AG08396 (cell line): ENCODE measurements around the gene MNAT1.
"Not testable (repeated sequence)": the region's sequence is repeated elsewhere in the genome, so short reads cannot be mapped to it uniquely, and the experiment has no call there.

Experiments
- DNase-seq: peaks from one replicate; pipeline ENCODE4 v3.0.0; 2012; ENCODE audit warnings: low spot score, mixed read lengths

Gene MNAT1

DNA sequence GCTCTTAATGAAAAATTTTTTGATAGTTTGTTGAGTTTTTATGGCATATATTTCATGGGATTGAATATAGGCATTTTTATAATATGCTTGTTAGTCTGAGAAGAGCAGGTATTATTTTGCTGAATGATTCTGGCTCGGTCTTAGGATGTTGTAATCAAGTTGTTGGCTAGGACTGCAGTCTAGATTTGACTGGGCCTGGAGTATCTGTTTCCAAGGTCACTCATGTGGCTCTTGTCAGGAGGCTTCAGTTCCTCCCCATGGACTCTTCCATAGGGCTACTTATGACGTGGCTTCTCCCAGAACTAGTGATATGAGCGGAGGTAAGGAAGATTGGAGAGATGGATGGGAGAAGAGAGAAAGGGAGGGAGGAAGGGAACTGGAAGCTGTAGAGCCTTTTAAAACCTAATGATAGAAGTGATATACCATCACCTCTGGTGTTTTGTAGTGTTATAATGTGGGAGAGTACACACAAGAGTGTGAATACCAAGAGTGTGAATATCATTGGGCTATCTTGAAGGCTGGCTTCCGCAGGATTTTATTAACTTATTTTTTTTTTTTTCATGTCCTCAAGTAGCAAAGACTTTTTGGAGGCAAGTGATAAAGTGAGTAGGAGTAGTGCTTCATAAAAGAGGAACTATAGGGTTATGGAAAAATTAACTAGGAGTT lies 4.4 kb downstream of the MNAT1 start:
- no peak for DNase-seq

- no peak for DNase-seq
Observed at GRCh38 chr14:60744566-60744965, 10.0 kb downstream of the MNAT1 start.

DNA sequence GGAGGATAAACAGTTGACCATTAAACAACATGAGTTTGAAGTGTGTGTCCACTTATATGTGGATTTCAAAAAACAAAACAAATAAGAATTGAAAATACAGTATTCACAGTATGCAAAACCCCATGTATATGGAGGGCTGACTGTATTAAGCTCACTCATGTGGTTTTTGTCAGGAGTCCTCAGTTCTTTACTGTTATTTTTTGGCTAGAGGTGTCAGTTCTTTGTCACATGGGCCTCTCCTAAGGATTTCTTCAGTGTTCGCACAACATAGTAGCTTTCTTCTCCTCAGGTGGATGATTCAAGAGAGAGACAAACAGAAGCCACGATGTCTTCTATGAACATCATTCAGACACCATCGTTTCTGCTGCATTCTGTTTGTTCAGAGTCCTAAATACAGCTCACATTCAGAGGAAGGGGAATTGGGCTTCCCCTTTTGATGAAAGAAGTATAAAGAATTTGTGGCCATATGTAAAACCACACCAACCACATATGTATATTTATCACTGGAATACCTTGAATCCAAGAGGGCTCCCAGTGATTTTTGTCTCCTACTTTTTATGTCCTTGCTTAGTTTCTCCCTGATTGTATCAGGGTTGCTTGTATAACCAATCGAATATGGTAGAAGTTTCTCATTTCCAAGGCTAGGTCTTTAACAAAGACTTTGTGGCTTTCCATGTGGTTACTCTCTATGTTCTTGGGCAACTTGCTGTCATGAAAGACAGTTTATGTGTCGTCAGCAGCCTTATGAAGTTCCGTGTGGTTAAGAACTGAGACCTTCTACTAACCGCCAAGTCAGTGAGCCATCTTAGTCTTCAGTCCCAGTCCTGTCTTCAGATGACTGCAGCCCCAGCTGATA lies 18.9 kb downstream of the MNAT1 start:
- no peak for DNase-seq

DNA sequence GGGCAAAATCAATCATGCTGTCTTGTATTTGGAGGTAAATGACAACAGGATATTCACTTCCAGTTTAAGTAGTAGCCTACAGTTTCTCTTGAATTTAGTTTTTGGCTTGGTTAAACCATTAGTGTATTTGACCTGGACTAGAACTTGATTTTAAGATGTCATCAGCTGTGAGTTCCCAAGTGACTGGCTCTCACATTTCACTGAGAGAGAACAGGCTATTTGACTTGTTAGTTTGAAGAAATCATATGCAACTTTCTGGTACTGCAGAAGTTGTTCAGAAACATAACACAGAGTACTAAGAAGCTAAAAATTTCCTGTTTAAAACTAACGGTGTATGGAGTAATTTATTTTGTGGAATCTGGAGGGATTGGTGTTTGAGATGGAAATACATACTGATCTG lies 22.3 kb downstream of the MNAT1 start:
- DNase-seq = no peak

GRCh38 chr14:60757567-60758002 lies 23.0 kb downstream of the MNAT1 start:
- no peak for DNase-seq

DNA sequence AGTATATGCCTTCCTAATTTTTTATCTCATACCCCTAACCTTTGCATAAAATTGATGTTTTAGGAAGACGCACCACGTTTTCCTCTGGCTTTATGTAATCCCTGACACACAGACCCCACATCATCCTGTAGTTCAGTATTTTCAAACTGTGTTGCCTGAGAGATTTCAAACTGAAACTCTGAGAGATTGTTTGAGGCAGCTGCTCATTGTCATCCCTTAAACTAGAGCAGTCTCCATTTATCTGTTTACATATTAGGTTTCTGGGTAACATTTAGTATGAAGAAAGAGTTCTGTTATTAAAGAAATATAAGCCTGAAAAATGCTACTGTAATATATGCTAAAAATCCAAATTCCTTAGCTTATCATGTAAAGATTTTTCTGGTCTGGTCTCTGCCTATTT lies 24.3 kb downstream of the MNAT1 start:
- no peak for DNase-seq

DNA sequence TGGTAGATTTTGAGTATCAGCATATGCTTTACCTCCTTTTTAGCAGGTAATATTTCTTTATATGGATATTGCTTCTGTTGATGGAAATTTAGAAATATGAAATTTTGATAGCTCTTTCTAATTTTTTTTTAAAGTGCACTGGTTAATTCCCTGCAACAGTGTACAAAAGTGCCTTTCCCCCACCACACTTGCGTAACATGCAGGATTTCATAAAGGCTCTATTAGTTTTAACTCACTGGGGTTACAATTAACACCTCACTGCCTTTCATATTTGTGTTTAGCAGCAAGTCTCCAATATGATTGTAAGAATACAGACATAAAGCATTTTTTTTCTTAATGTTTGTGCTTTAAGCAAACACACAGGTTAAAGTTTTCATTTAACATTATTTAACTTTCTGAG lies 25.6 kb downstream of the MNAT1 start:
- no peak for DNase-seq

- no peak for DNase-seq
Observed at GRCh38 chr14:60760644-60761364, 26.2 kb downstream of the MNAT1 start.

GRCh38 chr14:60768602-60769001 lies 34.0 kb downstream of the MNAT1 start:
- no peak for DNase-seq

DNA sequence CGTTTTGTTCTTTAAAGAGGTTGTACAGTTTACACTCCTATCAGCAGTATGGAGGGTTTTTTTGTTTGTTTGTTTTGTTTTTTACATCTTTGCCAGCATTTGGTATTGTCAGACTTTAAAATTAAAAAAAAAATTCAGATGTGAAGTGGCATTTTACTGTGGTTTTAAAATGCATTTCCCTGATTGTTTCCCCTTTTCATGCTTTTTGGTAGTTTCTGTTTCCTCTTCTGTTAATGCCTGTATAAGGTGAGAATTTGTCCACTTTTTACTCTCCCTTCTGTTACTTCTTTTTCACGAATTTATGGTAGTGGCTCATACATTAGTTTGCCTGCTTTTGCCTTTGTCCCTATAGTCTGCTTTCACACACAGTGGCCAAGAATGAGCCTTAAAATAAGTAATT lies 36.6 kb downstream of the MNAT1 start:
- no peak for DNase-seq

GRCh38 chr14:60773558-60773957 lies 39.0 kb downstream of the MNAT1 start:
- DNase-seq = no peak

DNA sequence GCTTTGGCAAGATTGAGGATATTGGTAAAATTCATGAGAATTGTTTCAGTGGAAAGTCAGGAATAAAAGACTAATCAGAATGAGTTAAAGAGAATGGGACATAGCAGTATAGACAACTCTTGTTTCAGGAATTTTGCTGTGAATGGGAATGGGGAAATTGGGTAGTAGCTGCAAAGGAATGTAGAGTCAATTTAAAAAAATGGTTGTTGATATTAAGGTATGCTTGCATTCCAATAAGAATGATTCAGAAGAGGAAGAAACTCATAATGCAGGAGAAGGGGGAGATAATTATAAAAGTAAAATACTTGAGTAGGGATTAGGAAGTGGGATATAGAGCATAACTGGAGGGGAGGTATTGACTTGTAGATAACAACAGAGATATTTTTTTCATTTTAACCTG lies 40.7 kb downstream of the MNAT1 start:
- DNase-seq = peak; percentile 31

- peak; percentile 67 for DNase-seq
Observed at GRCh38 chr14:60777856-60778578, 43.5 kb downstream of the MNAT1 start.

- not testable (repeated sequence) for DNase-seq
Observed at GRCh38 chr14:60779745-60780514, 45.4 kb downstream of the MNAT1 start.

DNA sequence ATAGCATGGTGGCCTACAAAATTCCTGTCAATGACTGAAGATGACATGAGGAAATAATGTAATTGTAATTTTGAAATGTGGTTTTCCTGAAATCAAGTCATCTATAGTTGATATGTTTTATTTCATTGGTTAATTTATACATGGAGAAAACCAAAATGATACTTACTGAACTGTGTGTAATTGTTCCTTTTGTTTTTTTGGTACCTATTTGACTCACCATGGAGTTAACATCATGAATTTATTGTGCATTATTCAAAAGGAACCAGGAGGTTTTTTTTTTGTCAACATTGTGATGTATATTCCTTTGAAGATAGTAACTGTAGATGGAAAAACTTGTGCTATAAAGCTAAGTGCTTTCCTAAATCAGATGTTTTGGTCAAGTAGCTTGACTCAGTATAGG lies 46.0 kb downstream of the MNAT1 start:
- not testable (repeated sequence) for DNase-seq

DNA sequence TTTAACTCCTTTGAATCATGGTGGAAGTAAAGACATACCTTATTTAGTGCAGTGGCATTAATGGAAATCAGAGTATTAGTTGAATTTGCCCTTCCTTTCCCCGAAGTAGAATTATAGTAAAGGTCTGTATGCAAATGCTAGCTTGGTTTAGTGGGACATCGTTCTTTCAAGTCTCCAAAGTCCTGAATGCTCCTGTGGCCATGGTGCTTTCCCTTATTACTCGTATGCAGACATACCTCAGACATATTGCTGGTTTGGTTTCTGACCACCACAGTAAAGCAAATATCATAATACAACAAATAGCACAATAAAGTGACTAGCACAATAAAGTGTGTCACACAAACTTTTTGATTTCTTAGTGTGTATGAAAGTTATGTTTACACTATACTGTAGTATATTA lies 52.3 kb downstream of the MNAT1 start:
- no peak for DNase-seq

- DNase-seq = no peak
Observed at GRCh38 chr14:60789656-60790055, 55.1 kb downstream of the MNAT1 start.

DNA sequence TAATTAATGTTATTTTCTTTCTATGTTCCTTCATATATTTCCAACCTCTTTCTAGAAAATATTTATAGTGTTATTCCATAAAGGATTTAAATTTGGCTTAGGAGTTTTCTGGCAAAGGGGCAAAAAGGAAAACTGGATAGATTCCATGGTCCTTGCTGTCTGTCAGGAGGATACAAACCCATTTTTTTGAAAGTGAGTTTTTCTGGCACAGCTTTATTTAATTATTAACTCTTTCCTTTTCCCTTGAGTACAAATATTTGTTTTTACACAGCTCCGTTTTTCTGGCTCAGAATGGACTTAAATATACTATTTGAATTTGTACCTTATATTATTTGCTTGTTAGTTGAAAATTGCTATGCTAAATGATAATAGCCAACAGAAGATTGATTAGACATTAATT lies 56.3 kb downstream of the MNAT1 start:
- no peak for DNase-seq

DNA sequence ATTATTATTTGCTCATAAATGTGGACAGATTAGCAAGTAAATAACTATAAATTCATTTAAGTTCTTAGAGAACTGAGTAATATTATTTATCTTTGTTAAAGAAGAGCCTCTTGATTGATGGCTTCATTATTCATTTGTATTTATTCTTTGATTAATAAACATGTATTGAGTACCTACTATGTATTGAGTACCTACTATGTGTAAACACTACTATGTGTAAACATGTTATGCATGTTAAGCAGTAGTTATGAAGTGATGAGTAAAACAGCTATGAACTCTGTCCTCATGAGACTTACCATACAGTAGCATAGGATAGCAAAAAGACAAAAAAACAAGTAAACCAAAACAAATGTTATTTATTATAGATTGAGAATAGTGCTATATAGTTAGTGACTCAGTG lies 61.9 kb downstream of the MNAT1 start:
- DNase-seq = no peak

DNA sequence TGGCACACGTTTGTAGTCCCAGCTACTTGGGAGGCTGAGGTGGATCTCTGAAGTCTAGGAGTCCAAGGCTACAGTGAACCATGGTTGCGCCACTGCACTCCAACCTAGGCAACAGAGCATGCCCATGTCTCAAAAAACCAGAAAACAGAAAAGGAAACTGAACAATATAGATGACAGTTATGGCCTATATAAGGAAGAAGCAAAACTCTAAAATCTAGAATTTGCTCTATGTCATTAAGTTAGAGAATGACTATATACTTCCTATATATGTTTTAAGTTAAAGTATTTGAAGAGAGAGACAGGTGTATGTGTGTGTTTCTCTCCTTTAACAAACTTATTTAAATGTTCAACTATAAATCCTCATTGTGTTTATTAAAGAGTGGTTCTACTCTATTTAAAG lies 65.8 kb downstream of the MNAT1 start:
- no peak for DNase-seq

DNA sequence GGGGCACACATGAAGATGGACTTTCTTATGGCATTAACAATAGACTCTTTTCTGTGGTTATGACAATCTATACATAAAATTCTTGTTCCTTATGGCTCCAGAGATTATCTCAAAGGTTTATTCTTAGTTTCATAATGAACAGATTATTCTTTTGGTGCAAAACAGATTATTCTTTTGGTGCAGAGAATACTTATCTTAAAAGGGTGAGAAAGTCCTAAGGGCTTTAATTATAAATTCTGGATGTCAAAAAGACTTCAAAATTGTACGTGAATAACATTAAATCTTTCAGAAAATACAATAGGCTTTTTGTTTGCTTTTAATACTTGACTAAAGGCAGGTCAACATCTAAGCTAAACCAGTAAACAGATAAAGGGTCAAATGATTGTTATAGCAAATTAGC lies 69.3 kb downstream of the MNAT1 start:
- no peak for DNase-seq
